ENCODE results near the gene RASSF5.
"Not testable (repeated sequence)": the region's sequence is repeated elsewhere in the genome, so short reads cannot be mapped to it uniquely, and the experiment has no call there.

Gene RASSF5

DNA sequence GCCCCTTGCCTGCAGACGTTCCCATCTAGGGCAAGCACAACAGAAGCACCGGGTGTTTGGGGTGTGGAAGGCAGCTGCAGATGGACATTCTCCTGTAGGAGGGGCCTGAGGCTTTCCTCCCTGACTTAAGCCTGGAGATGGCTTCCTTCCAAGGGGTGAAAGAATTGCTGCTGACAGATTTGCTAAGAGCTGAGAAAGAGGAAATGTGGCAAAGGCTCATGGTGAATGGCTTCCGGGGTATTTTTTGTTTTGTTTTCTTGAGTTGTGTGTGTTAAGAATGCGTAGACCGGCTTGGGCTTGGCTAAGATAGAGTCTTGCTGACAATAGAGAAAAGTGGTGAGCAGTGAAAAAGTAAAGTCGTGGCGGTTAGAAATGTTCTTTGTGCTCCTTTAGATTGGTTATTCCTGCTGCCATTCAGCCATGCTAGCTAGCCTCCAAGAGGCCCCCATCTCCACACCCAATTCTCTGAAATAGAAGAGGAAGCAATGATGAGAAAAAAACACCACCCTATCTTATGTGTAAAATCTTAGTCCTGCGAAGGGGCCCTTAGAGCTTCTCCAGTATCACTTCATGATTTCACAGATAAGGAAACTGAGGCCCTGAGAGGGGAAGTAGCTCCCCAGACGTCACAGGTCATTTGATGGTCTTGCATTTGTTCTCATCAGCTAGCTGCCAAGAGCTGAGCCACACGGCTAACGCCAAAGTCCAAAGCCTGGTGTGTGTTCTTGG is 68.0 kb downstream of the RASSF5 start:
- DNase-seq = no peak

DNA sequence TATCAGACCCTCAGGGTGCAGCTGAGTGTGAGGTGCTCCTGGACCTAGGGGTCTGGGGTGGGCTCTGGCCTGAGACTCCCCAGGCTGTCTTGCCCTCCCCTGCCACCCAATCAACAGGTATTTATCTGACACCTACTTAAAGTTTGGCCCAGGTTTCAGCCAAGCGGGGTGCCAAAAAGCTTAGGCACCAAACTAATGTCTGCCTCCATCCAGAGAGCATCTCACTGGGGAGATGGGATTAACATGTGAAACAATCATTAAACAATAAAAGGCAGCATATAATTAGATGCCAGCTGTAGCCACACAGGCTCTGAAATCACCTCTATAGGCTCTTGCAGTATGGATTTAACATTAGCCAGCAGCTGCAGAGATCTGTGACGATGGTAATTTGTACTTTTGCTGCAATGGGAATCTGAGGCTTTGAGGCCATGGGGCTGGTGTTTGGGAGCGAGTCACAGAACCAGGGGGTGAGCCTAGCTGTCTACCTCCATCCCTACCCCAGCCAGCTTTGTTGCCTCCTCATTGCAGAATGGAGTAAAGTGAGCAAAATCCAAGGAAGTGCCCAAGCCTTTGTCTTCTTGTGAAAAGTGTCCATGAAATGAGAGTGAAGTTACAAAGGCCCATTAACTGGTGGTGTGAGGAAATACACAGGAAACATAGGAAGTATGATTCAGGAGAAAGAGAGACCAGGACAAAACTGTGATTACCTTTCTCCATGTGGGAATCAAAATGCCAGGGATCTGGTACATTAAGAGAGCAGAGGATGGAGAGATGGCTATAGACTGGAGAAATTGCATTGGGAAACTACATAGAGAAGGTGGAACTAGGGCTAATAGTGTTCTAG is 68.8 kb downstream of the RASSF5 start:
- no peak for DNase-seq

DNA sequence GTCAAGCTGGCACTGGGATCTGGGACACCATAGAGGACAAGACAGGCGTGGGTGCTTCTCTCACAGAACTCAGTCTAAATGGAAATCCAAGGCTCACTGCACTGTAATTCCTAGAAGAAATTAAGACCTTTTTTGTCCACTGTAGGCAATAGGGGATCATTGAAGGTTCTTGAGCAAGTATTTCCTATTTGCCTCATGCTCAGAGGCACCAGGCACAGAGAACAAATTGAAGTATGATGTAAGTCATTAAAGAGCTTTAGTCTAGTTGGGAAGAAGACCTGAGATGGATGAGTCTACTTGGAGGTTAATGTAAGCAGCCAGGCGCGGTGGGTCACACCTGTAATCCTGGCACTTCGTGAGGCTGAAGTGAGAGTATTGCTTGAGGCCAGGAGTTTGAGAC is 70.3 kb downstream of the RASSF5 start:
- DNase-seq = no peak

DNA sequence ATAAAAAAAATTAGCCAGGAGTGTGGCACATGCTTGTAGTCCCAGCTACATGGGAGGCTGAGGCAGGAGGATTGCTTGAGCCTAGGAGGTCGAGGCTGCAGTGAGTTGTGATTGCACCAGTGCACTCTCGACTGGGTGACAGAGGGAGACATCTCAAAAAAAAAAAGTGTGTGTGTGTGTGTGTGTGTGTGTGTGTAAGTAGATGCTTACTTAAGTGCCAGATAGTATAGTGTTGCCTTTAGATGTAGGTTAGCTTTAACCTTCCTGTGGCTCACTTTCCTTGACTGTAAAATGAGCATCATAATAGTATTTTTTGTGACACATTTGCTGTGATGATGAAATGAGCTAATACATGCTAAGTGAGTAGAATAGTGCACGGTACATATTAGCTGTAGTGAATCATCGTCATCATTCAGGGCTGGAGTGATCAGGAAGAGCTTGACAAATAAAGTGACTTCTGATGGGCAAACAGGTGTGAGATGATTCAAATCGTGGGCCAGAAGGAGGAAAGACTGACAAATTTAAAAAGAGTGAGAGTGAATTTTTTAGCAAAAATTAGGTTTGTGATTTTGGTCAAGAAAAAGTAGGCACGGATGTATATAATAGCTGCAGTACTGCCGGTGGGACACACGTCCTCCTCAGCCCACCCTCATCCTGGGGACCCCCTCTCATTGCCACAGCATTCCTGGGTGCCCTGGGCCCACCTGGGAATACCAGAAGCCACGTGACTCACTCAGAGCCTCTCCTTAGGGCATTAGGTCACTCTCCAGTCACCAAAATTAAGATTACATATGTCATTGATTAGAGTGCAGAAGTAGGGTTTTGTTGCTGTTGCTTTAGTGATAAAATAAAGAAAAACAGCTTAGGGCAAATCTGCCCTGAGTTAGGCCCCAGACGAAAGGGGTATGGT is 71.0 kb downstream of the RASSF5 start:
- DNase-seq = no peak

DNA sequence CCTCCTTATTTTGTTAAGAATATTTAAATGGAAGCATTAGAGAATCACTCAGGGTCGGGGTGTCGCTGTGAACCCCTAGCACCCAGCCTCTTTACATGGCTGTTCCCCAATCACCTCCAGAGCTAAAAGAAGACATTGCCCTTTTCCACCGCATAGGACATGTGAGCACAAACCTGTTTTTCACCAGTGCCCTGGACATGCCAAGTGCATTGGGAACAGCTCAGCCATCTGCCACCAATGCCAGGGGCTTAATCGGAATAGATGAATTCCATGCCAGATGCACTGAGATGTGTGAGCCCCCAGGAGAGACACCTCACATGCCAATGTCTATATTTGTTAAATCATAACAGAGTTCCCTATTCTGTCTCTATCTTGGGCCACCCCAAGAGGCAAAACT is 71.6 kb downstream of the RASSF5 start:
- no peak for DNase-seq

DNA sequence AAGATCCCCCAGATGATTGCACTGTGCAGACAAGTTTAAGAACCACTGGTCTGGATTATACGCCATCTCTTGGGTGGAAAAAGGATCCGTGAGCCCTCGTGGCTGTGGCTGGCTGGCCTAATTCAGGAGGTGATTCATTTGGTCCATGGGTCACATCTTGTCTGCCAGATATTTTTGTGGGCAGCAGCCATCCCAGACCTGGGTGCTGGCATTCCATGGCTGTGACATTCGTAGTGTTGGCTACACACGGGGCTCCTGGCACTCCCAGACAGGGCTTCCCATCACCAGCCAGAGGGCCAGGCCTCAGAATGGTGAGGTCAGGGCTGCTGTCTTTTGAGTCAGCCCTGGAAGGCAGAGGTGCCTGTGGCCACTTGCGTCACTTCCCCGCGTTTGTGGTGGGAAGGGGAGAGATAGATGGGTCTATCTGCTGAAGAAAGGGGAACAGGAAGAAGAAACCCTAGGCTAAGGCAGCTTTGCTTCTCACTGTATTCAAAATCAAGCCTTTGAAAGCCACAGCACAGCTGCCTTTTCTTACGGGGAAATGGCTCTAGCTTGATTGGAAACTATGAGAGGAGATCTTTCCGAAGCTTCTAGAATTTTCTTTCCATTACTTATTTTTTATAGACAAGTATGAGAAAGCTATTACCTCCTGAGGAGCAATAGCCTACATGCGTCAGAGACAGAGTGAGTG is 72.6 kb downstream of the RASSF5 start:
- DNase-seq = no peak

DNA sequence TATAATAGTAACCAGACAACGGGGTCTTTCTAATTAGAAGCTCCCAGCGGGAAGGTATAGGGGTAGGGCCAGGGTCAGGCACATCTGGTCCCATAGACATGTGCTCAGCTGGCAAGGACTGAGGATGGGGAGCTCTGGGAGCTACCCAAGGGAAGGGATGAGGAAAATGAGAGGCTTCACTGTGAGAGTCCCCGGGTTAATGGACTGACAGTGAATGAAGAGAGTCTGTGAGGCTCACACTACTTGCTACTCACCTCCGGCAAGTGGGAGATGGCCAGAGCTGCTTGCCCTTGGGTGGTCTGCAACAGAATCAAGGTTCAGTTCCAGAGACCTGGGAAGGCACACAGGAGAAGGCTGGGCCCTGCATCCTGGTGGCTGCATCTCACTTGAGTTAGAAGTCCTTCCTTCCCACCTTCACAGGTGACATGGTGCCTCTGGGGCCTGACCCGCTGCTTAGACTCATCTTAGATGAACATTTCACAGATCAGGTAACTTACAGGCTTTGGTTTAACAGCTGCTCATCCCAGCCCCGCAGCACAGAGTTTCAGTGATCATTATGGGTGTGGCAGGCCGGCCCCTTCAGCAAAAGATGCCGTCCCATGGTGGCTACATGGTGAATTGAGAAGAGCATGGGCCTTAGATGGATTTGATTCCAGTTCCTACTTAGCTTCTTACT is 73.2 kb downstream of the RASSF5 start:
- no peak for DNase-seq

DNA sequence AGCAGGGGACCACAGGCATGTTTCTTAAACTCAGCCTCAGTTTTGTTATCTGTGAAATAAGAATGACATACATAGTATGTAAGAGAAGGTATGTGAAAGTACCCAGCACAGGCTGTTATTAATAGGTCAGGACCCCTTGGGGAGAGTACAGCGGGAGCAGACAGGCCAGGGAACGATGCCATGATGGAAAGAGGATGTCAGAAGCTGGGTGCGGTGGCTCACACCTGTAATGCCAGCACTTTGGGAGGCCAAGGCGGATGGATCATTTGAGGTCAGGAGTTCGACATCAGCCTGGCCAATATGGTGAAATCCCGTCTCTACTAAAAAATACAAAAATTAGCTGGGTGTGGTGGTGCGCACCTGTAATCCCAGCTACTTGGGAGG is 73.8 kb downstream of the RASSF5 start:
- DNase-seq = not testable (repeated sequence)

DNA sequence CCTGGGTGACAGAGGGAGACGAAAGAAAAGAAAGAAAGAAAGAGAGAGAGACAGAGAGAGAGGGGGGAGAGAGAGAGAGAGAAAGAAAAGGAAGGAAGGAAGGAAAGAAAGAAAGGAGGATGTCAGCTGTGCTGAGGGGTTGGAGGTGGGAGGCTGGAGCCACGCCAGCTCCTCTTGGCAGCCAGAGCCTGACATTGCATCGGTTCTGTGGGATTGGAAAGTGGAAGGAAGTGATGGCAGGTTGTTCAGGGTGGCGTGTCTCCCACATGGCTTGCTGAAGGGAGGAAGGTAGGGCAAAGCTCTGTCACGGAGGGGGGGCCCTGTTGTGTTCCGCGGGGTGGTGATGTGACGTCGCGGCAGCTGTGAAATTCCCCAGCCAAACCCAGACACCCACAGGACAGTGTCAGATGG is 74.2 kb downstream of the RASSF5 start:
- DNase-seq = no peak

DNA sequence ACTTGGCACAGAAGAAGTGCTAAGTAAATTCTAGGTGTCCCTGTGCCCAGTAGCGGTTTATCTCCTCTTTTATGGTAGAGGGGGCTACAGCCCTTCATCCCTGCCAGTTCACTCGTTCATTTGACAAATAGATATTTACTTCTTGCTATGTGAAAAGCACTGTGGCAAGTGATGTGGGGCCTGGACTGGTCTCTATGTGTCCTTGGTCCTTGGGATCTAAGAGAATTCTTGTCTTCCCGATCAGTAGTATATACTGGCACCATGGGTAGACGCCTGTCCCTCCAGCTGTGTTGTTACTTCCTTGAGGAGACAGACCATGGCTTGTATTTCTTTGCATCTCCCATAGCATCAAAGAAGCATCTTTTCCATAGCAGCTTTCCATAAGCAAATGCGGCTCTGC is 75.2 kb downstream of the RASSF5 start:
- DNase-seq = no peak

DNA sequence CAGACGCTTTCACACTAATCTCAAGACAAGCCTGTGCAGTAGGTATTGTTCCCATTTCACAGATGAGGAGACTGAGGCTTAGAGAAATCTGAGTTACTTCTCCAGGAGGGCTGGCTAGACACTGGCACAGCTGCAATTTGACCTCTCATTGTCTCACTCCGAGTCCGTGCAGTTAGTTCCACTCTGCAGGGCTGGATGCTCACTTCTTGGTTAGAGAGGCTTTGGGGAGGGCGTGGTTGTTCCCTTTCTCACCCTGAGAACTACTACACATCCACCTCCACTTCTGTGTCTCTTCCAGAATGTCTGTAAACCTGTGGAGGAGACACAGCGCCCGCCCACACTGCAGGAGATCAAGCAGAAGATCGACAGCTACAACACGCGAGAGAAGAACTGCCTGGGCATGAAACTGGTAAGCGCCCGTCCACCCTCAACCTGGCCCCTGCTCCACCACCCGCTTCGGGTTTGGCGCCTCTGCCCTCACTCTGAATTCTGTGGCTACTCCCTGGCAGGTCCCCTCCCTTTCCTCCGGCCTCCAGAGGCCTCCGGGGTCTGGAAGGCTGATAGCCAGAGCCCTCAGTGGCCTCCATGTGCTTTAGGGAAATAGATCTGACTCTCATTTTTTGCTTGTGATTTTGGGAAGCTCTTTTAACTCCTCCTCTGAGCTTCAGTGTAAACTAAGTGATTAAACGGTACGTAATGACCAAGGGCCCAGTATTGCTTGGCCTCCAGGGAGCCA is 75.8 kb downstream of the RASSF5 start:
- DNase-seq = no peak

DNA sequence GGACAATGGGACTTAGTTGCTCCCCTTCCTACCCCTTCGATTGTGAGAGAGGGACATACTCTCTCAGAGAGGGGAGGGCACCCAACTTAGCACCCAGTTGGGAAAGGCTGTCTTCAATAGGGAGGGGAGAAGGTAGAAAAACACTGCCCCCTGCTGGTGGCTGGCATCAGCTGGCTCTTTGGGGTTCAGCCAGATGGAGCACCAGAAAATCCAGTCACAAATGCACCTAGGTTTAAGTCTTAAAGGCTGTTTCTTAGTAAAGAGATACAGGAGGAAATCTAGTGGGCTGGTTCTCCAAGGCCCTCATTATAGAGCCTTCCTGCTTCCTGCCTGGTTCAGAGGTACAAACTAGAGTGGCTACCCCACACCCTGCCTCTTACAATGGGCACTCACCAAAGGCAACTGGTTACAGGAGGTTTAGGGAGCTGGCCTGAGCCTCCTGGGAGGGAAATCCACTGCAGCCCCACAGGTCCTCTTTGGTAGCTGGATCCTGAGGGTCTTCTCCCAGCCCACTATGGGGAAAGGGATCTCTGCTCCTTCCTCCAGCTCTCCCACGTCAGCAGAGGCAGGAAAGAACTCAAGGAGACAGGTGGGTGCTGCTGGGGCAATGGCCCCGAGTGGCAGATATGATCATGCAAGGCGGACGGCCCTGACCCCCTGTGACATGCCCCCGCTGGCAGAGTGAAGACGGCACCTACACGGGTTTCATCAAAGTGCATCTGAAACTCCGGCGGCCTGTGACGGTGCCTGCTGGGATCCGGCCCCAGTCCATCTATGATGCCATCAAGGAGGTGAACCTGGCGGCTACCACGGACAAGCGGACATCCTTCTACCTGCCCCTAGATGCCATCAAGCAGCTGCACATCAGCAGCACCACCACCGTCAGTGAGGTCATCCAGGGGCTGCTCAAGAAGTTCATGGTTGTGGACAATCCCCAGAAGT is 76.6 kb downstream of the RASSF5 start:
- DNase-seq = peak; percentile 14 to 57

DNA sequence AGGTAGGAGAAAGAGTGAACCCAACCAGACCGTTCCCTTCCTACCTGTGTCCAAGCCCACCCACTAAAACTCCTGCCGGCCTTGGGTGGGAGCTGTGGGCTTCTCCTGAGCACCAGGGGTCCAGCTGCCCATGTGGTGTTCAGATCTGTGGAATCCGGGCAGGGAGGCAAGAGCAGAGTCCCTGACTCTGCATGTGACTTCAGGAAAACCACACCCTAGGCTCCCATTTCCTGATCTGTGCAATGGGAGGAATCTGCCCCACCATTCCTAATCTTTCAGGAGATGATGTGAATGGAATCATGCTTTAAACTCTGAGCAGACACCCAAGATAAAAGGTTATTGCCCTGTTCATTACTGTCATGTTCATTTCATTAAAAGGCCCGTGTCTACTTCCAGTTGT is 77.4 kb downstream of the RASSF5 start:
- no peak for DNase-seq

DNA sequence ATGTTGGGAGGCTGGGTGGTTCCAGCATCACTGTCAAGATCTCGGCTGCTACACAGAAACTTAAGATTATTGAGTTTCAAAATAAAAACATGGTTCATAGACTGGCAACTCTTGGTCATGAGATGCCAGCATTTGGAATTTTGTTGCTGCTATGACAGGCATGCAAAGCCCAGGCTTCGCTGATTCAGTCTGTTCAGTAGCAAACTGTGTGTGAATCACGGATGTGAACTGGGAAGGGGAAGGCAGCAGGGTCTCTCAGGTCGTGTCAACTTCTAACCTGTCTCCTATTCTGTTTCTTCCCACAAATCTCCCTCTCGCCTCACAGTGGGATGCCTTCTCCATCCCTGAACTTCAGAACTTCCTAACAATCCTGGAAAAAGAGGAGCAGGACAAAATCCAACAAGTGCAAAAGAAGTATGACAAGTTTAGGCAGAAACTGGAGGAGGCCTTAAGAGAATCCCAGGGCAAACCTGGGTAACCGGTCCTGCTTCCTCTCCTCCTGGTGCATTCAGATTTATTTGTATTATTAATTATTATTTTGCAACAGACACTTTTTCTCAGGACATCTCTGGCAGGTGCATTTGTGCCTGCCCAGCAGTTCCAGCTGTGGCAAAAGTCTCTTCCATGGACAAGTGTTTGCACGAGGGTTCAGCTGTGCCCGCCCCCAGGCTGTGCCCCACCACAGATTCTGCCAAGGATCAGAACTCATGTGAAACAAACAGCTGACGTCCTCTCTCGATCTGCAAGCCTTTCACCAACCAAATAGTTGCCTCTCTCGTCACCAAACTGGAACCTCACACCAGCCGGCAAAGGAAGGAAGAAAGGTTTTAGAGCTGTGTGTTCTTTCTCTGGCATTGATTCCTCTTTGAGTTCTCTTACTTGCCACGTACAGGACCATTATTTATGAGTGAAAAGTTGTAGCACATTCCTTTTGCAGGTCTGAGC is 79.4 kb downstream of the RASSF5 start:
- DNase-seq = no peak

DNA sequence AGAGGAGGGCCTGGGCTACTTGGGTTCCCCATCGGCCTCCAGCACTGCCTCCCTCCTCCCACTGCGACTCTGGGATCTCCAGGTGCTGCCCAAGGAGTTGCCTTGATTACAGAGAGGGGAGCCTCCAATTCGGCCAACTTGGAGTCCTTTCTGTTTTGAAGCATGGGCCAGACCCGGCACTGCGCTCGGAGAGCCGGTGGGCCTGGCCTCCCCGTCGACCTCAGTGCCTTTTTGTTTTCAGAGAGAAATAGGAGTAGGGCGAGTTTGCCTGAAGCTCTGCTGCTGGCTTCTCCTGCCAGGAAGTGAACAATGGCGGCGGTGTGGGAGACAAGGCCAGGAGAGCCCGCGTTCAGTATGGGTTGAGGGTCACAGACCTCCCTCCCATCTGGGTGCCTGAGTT is 80.6 kb downstream of the RASSF5 start:
- DNase-seq = no peak

DNA sequence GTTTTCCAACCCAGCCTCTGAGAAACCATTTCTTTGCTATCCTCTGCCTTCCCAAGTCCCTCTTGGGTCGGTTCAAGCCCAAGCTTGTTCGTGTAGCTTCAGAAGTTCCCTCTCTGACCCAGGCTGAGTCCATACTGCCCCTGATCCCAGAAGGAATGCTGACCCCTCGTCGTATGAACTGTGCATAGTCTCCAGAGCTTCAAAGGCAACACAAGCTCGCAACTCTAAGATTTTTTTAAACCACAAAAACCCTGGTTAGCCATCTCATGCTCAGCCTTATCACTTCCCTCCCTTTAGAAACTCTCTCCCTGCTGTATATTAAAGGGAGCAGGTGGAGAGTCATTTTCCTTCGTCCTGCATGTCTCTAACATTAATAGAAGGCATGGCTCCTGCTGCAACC is 81.2 kb downstream of the RASSF5 start:
- DNase-seq = no peak

DNA sequence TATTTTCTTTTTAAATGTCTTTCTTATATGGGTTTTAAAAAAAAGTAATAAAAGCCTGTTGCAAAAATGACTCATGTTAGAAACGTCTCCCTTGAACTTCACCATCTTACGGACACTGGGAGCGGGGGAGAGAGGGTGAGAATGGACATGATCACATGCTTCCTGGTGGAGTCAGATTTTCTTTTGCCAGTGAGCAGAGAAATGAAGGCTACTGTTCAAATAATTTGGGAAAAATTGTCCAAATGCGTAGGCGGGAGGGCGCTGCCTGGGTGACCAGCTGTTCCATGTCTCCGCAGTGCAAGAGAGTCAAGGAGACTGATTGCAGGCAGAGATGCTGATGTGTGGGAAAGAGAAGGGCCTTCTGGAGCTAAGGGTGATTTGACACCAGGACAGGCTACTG is 81.9 kb downstream of the RASSF5 start:
- DNase-seq = no peak

DNA sequence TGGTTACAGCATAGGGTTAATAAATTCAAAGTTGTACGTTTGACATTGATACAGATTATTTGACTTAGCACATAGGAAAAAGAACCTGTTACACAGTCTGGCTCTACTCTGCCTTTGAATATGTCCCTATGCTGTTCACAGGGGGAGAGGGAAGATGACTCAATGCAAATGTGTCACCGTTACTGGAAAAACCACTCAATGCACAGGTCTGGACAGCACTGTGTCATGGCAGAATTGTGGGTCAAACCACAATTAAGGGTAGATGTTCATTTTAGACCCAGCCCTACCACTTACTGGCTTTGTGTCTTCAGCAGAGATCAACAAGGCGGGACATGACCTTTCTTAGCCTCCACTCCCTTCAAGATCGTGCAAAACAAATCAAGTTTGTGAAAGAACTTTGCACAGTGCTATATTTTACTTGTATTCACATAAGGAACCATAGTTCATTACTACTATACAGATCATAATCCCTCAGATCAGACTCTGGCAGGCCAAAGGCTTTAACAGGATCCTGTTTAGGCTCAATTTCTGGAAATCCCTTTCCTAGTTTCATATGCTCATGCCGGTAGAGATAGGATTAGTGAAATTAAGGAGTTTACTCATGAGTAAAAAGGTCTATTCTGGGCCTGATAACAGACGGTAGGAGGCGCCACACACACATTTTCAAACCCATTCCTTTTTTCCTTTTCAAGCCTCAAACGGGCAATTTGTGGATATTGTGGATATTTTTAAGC is 82.9 kb downstream of the RASSF5 start:
- DNase-seq = no peak

Data from SHP77 (cell line).